B cell (primary cell): ENCODE data around the gene TCF12.

Experiments used
- CTCF ChIP-seq: fragments of 200-600 bp; IDR thresholded peaks from one replicate; pipeline ENCODE4 v1.8.0; 2022; ENCODE audit warnings: antibody characterized with exemption, mild to moderate bottlenecking
- EZH2 ChIP-seq: IDR thresholded peaks from 2 replicates; pipeline ENCODE4 v1.6.1; 2012; ENCODE audit warnings: borderline replicate concordance, low read depth, mild to moderate bottlenecking, moderate library complexity, low read length; ENCODE audit not compliant: insufficient read depth, poor library complexity, severe bottlenecking

GRCh38 chr15:57135800-57136199 is 217.4 kb downstream of the TCF12 start:
- TF ChIP-seq EZH2: no peak
- TF ChIP-seq CTCF: no peak
